IMR-90 (cell line): Measurements from ENCODE around the gene EIF4A3. TPM values are rescaled to one million over a fixed set of nuclear protein-coding genes. Genes with fewer than 3 reads are reported as not detected.

Source experiments
- ATAC-seq: fragments of 200-7000 bp; cut with Tn5 transposase; 2 replicates; pipeline ENCODE4 v1.9.1; 2020; ENCODE audit warnings: low read depth, mild to moderate bottlenecking, moderate library complexity
- BruUV-seq: library from RNA; stranded (reverse); fragments of 400-500 nt; replicated peaks from 2 replicates; lab custom pipeline; 2021; lab: Mats Ljungman, UMichigan
- CTCF ChIA-PET: fragments of 300-600 bp; formaldehyde crosslinking; extraction: SDS; loops from one replicate; lab custom pipeline; 2021; ENCODE audit warnings: antibody characterized with exemption; lab: Yijun Ruan, JAX
- POLR2A ChIA-PET: fragments of 300-600 bp; sonication (Branson Sonifier 250); formaldehyde crosslinking; loops from one replicate; lab custom pipeline; 2022; ENCODE audit warnings: antibody characterized with exemption; ENCODE audit not compliant: unreplicated experiment; lab: Charles Lee
- DNase-seq: peaks from one replicate; pipeline ENCODE4 v3.0.0; 2013
- H2AFZ ChIP-seq: replicated peaks from 2 replicates; pipeline ENCODE3; 2013; ENCODE audit warnings: low read length, mild to moderate bottlenecking; ENCODE audit not compliant: poor library complexity
- H2AK5ac ChIP-seq: 2 replicates; pipeline ENCODE4 v1.6.1; 2013; ENCODE audit warnings: low read depth, low read length, inconsistent platforms
- H2AK9ac ChIP-seq: replicated peaks from 2 replicates; pipeline ENCODE3; 2013; ENCODE audit warnings: mild to moderate bottlenecking, low read depth, low read length, moderate library complexity; ENCODE audit not compliant: poor library complexity
- H2BK120ac ChIP-seq: 2 replicates; pipeline ENCODE4 v1.6.1; 2013; ENCODE audit warnings: low read depth, low read length, inconsistent platforms
- H2BK15ac ChIP-seq: 3 replicates; pipeline ENCODE4 v1.6.1; 2013; ENCODE audit warnings: low read depth, low read length, inconsistent platforms
- H2BK20ac ChIP-seq: 2 replicates; pipeline ENCODE4 v1.6.1; 2013; ENCODE audit warnings: low read depth, mild to moderate bottlenecking, inconsistent platforms, low read length, moderate library complexity
- H2BK5ac ChIP-seq: 2 replicates; pipeline ENCODE4 v1.6.1; 2013; ENCODE audit warnings: mild to moderate bottlenecking, low read depth, low read length, inconsistent platforms; ENCODE audit not compliant: poor library complexity, severe bottlenecking
- H3K14ac ChIP-seq: replicated peaks from 2 replicates; pipeline ENCODE4 v1.6.1; 2013; ENCODE audit warnings: low read depth, low read length, inconsistent platforms
- H3K18ac ChIP-seq: 2 replicates; pipeline ENCODE4 v1.6.1; 2013; ENCODE audit warnings: low read depth, low read length, control low read depth
- H3K23ac ChIP-seq: 2 replicates; pipeline ENCODE4 v1.6.1; 2013; ENCODE audit warnings: low read depth, low read length, inconsistent platforms
- H3K27ac ChIP-seq: 2 replicates; pipeline ENCODE4 v1.5.1; 2013; ENCODE audit warnings: mild to moderate bottlenecking, control low read depth, low read length; ENCODE audit not compliant: insufficient read depth
- H3K27me3 ChIP-seq: 2 replicates; pipeline ENCODE4 v1.6.1; 2013; ENCODE audit warnings: low read length; ENCODE audit not compliant: control insufficient read depth, insufficient read depth
- H3K36me3 ChIP-seq: 2 replicates; pipeline ENCODE4 v1.6.1; 2013; ENCODE audit warnings: low read length, mixed read lengths; ENCODE audit not compliant: control insufficient read depth, insufficient read depth
- H3K4ac ChIP-seq: 2 replicates; pipeline ENCODE4 v1.6.1; 2013; ENCODE audit warnings: low read depth, low read length, inconsistent platforms
- H3K4me1 ChIP-seq: 2 replicates; pipeline ENCODE4 v1.6.1; 2013; ENCODE audit warnings: low read length, mixed read lengths; ENCODE audit not compliant: control insufficient read depth, insufficient read depth
- H3K4me2 ChIP-seq: 2 replicates; pipeline ENCODE4 v1.6.1; 2013; ENCODE audit warnings: low read depth, mild to moderate bottlenecking, control low read depth, low read length, moderate library complexity
- H3K4me3 ChIP-seq: 2 replicates; pipeline ENCODE4 v1.5.1; 2013; ENCODE audit warnings: low read depth, mild to moderate bottlenecking, control low read depth, low read length, moderate library complexity; ENCODE audit not compliant: insufficient read depth
- H3K56ac ChIP-seq: 2 replicates; pipeline ENCODE4 v1.6.1; 2013; ENCODE audit warnings: low read length, inconsistent platforms; ENCODE audit not compliant: insufficient read depth; ENCODE audit errors: extremely low read depth
- H3K79me1 ChIP-seq, 2 experiments: 2 replicates each; pipeline ENCODE4 v1.6.1; 2013; ENCODE audit warnings: low read length in 2 of 2, inconsistent platforms in 1 of 2, low read depth in 1 of 2
- H3K9ac ChIP-seq: 2 replicates; pipeline ENCODE4 v1.6.1; 2013; ENCODE audit warnings: low read depth, low read length, control low read depth
- H3K9me1 ChIP-seq: 2 replicates; pipeline ENCODE4 v1.6.1; 2013; ENCODE audit warnings: low read length, inconsistent platforms; ENCODE audit not compliant: insufficient read depth
- H3K9me3 ChIP-seq: 2 replicates; pipeline ENCODE4 v1.6.1; 2013; ENCODE audit warnings: low read length; ENCODE audit not compliant: control insufficient read depth, insufficient read depth
- H4K20me1 ChIP-seq: 2 replicates; pipeline ENCODE4 v1.6.1; 2013; ENCODE audit warnings: low read length, inconsistent platforms; ENCODE audit not compliant: insufficient read depth
- H4K5ac ChIP-seq: 2 replicates; pipeline ENCODE4 v1.6.1; 2013; ENCODE audit warnings: mild to moderate bottlenecking, low read depth, low read length, control low read depth
- H4K8ac ChIP-seq, 2 experiments: 2 replicates each; pipeline ENCODE4 v1.6.1; 2013; ENCODE audit warnings: low read depth in 2 of 2, low read length in 2 of 2, control low read depth in 1 of 2, inconsistent platforms in 1 of 2
- H4K91ac ChIP-seq: 2 replicates; pipeline ENCODE4 v1.6.1; 2013; ENCODE audit warnings: low read depth, low read length, inconsistent platforms; ENCODE audit not compliant: insufficient read depth
- BHLHE40 ChIP-seq: fragments of 150-350 bp; IDR thresholded peaks from 2 replicates; pipeline ENCODE4 v1.6.1; 2016; ENCODE audit warnings: mild to moderate bottlenecking, low read depth, low read length
- CEBPB ChIP-seq: IDR thresholded peaks from 2 replicates; pipeline ENCODE4 v1.6.1; 2012; ENCODE audit warnings: low read depth, low read length, improper control_type of control experiment
- CHD1 ChIP-seq: IDR thresholded peaks from 2 replicates; pipeline ENCODE4 v1.6.1; 2012; ENCODE audit warnings: low read depth, low read length, improper control_type of control experiment
- FOS ChIP-seq: fragments of 150-350 bp; IDR thresholded peaks from 2 replicates; pipeline ENCODE4 v1.6.1; 2016; ENCODE audit warnings: low read depth, low read length
- MAFK ChIP-seq: IDR thresholded peaks from 2 replicates; pipeline ENCODE4 v1.6.1; 2012; ENCODE audit warnings: low read depth, low read length, improper control_type of control experiment
- MAZ ChIP-seq: IDR thresholded peaks from 2 replicates; pipeline ENCODE4 v1.6.1; 2012; ENCODE audit warnings: low read depth, mild to moderate bottlenecking, low read length, improper control_type of control experiment, moderate library complexity, borderline replicate concordance
- MXI1 ChIP-seq: IDR thresholded peaks from 2 replicates; pipeline ENCODE4 v1.6.1; 2012; ENCODE audit warnings: low read depth, mild to moderate bottlenecking, low read length, moderate library complexity, borderline replicate concordance
- NFE2L2 ChIP-seq: fragments of 150-350 bp; IDR thresholded peaks from 2 replicates; pipeline ENCODE4 v1.6.1; 2016; ENCODE audit warnings: low read depth, mild to moderate bottlenecking, low read length
- POLR2A ChIP-seq: IDR thresholded peaks from 2 replicates; pipeline ENCODE4 v1.6.1; 2012; ENCODE audit warnings: mild to moderate bottlenecking, low read depth, low read length
- RAD21 ChIP-seq: IDR thresholded peaks from 2 replicates; pipeline ENCODE4 v1.6.1; 2012; ENCODE audit warnings: low read length, improper control_type of control experiment
- RCOR1 ChIP-seq: IDR thresholded peaks from 2 replicates; pipeline ENCODE4 v1.6.1; 2012; ENCODE audit warnings: mild to moderate bottlenecking, low read length, improper control_type of control experiment; ENCODE audit not compliant: insufficient replicate concordance
- RFX5 ChIP-seq: IDR thresholded peaks from 2 replicates; pipeline ENCODE4 v1.8.0; 2012; ENCODE audit warnings: low read depth, mild to moderate bottlenecking, low read length, moderate library complexity
- SMC3 ChIP-seq: fragments of 150-350 bp; IDR thresholded peaks from 2 replicates; pipeline ENCODE4 v1.6.1; 2016; ENCODE audit warnings: low read depth, mild to moderate bottlenecking, antibody characterized with exemption, low read length, moderate library complexity
- WGBS, 2 experiments: methylation state at CpG; one replicate each; pipeline versions ENCODE4 v1.1.5 to v1.1.7; 2013; ENCODE audit warnings: missing lambda C conversion rate in 2 of 2; ENCODE audit not compliant: insufficient read length in 1 of 2; ENCODE audit errors: extremely low coverage in 2 of 2; 5-methylcytosine and 5-hydroxymethylcytosine counted together
- dilution Hi-C: fragments of 300-500 bp; cut with HindIII; formaldehyde crosslinking; loops from one replicate; pipeline ENCODE4 v1.14.3; 2018; ENCODE audit warnings: low sequenced_read_pairs; ENCODE audit not compliant: unreplicated experiment
- in situ Hi-C: fragments of 300-500 bp; cut with MboI; formaldehyde crosslinking; loops from 3 replicates; pipeline ENCODE4 v1.14.3; 2019; ENCODE audit warnings: low sequenced_read_pairs, inconsistent platforms, mixed read lengths
- intact Hi-C: fragments of 100-400 bp; cut with micrococcal nuclease; formaldehyde crosslinking; loops from 2 replicates; pipeline ENCODE4 v1.10.0; 2022
- polyA plus RNA-seq, 3 experiments: library from polyadenylated mRNA; depleted of rRNA; stranded (reverse); fragments of >200 nt; gene quantifications; 2 replicates each; pipeline ENCODE4 v1.2.3, GENCODE V29; 2012; ENCODE audit warnings: low replicate concordance in 1 of 3
- total RNA-seq: library from RNA; depleted of rRNA; stranded (reverse); fragments of >200 nt; gene quantifications from 2 replicates; pipeline ENCODE4 v1.2.3, GENCODE V29; 2012
- TF ChIP-seq, protein P1 (sequence below): fragments of 150-350 bp; IDR thresholded peaks from 2 replicates; pipeline ENCODE4 v1.6.1; 2017; ENCODE audit warnings: mild to moderate bottlenecking, antibody characterized with exemption, low read length, low read depth
- TF ChIP-seq, protein P2 (sequence below): fragments of 150-350 bp; IDR thresholded peaks from 2 replicates; pipeline ENCODE4 v1.6.1; 2016; ENCODE audit warnings: low read depth, mild to moderate bottlenecking, low read length, moderate library complexity, borderline replicate concordance
- TF ChIP-seq, protein P3 (sequence below): conservative IDR thresholded peaks from 2 replicates; pipeline ENCODE4 v1.5.1; 2012; ENCODE audit warnings: mild to moderate bottlenecking, low read depth, low read length, improper control_type of control experiment

EIF4A3 gene
- total and polyA plus RNA-seq, 2 of the 4 experiments (the other 2 are of a cell fraction), result 85.3 to 97.1 TPM

DNA sequence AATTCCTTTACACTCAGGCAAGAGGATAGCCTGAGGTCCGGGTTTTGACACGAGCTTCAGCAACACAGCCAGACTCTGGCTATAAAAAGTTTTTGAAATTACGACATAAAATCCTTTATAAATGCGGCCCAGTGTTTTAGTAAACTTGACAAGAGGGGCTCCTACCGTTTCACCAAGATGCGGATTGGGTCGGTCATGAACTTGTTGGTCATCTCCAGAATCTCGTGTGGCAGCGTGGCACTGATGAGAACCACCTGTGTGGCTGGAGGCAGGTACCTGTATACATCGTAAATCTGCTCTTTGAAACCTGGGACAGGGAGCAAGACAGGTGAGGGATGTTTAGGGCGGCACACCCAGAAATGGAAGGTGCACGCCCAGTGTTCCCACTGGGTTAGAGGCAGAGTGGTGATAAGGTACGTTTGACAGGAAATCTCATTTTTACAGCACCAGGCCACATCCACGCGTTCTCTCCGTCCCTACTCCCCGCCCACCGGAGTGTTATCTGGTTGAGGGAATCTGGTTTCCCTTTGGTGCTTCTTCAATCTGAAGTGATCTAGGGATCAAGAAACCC lies 8.0 kb downstream of the EIF4A3 start:
- no TSS peak for BruUV-seq
- peaks cover 13 to 38% of the 10 kb centered on the region in 2 experiments for H3K79me1 ChIP-seq

More for the DNA sequence above, 8.0 kb downstream of the EIF4A3 start:
- H2BK15ac ChIP-seq, result no peak overlapping the region
- no peak overlapping the region for H2AK9ac ChIP-seq
- peaks cover 6% of the 10 kb centered on the region for H4K20me1 ChIP-seq
- H3K4me3 ChIP-seq, result no peak overlapping the region
- H3K23ac ChIP-seq, result no peak overlapping the region
- no peak overlapping the region for H3K9ac ChIP-seq
- in situ Hi-C loops, result no loop called here
- dilution Hi-C loops, result no loop called here
- no peak overlapping the region for H2AFZ ChIP-seq
- H3K36me3 ChIP-seq, result peaks cover 78% of the 10 kb centered on the region
- no peak overlapping the region for H3K56ac ChIP-seq
- no peak overlapping the region for H4K5ac ChIP-seq
- no peaks in the 10 kb centered on the region for H3K4me1 ChIP-seq
- POLR2A ChIA-PET, result no interaction called here
- H3K14ac ChIP-seq, result no peak overlapping the region
- no peak overlapping the region for H3K18ac ChIP-seq
- CTCF ChIA-PET, result no interaction called here
- 82% methylated on average over 5 of the region's 18 CpGs; no CpG with 5 or more reads in 1 of the 2 experiments for WGBS, 2 experiments
- H2BK120ac ChIP-seq, result no peak overlapping the region
- ATAC-seq (no peak), DNase-seq (no peak)
- H3K9me1 ChIP-seq, result no peaks in the 10 kb centered on the region
- H2AK5ac ChIP-seq, result no peak overlapping the region
- H3K9me3 ChIP-seq, result no peaks in the 10 kb centered on the region
- no peak overlapping the region for H3K4ac ChIP-seq
- no peak overlapping the region for H3K27ac ChIP-seq
- H3K4me2 ChIP-seq, result no peak overlapping the region
- H4K91ac ChIP-seq, result no peak overlapping the region
- H2BK20ac ChIP-seq, result no peak overlapping the region
- no peak for TF ChIP-seq NFE2L2
- TF ChIP-seq SMC3, result no peak
- TF ChIP-seq RAD21, result no peak
- no peak for TF ChIP-seq MAFK
- no peak for TF ChIP-seq FOS
- TF ChIP-seq, protein P1, sequence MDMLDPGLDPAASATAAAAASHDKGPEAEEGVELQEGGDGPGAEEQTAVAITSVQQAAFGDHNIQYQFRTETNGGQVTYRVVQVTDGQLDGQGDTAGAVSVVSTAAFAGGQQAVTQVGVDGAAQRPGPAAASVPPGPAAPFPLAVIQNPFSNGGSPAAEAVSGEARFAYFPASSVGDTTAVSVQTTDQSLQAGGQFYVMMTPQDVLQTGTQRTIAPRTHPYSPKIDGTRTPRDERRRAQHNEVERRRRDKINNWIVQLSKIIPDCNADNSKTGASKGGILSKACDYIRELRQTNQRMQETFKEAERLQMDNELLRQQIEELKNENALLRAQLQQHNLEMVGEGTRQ, result no peak
- no peak for TF ChIP-seq CHD1
- TF ChIP-seq BHLHE40, result no peak
- TF ChIP-seq RFX5, result no peak
- no peak for TF ChIP-seq POLR2A
- TF ChIP-seq, protein P2, sequence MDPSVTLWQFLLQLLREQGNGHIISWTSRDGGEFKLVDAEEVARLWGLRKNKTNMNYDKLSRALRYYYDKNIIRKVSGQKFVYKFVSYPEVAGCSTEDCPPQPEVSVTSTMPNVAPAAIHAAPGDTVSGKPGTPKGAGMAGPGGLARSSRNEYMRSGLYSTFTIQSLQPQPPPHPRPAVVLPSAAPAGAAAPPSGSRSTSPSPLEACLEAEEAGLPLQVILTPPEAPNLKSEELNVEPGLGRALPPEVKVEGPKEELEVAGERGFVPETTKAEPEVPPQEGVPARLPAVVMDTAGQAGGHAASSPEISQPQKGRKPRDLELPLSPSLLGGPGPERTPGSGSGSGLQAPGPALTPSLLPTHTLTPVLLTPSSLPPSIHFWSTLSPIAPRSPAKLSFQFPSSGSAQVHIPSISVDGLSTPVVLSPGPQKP, result no peak
- TF ChIP-seq, protein P3, sequence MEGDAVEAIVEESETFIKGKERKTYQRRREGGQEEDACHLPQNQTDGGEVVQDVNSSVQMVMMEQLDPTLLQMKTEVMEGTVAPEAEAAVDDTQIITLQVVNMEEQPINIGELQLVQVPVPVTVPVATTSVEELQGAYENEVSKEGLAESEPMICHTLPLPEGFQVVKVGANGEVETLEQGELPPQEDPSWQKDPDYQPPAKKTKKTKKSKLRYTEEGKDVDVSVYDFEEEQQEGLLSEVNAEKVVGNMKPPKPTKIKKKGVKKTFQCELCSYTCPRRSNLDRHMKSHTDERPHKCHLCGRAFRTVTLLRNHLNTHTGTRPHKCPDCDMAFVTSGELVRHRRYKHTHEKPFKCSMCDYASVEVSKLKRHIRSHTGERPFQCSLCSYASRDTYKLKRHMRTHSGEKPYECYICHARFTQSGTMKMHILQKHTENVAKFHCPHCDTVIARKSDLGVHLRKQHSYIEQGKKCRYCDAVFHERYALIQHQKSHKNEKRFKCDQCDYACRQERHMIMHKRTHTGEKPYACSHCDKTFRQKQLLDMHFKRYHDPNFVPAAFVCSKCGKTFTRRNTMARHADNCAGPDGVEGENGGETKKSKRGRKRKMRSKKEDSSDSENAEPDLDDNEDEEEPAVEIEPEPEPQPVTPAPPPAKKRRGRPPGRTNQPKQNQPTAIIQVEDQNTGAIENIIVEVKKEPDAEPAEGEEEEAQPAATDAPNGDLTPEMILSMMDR, result no peak
- TF ChIP-seq RCOR1, result no peak
- no peak for TF ChIP-seq MXI1
- TF ChIP-seq MAZ, result no peak
- TF ChIP-seq CEBPB, result no peak
- no peak overlapping the region for H4K8ac ChIP-seq
- no peaks in the 10 kb centered on the region for H3K27me3 ChIP-seq
- H2BK5ac ChIP-seq, result no peak overlapping the region
- intact Hi-C loops, result no loop called here
